DMS 273 (cell line): Measurements from ENCODE around the gene AOPEP.
A peak's percentile ranks its signal among the peaks of the same experiment; 100 is the strongest.

Experiments
- DNase-seq: peaks from one replicate; lab custom pipeline; 2025; ENCODE audit not compliant: unreplicated experiment; lab: John Stamatoyannopoulos, UW

Gene AOPEP

DNA sequence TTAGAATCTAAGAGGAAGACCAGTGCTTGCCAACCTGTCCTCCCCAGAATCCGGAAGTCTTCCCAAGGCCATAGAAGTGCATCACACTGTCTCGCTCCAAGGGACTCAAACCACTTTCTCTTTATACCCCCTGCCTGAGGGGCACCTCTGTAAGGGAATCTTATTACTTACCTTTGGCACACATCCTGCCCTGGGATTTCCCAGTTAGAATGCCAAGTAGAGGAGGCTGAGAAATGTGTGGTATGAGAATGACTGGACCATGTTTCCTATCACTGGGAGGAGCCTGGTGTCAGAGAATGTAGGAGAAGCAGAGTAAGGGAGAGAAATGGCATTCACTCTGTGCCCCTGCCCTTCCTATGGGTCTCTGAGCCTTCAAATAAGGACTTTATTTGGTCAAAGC is 85.8 kb downstream of the AOPEP start:
- no peak for DNase-seq

DNA sequence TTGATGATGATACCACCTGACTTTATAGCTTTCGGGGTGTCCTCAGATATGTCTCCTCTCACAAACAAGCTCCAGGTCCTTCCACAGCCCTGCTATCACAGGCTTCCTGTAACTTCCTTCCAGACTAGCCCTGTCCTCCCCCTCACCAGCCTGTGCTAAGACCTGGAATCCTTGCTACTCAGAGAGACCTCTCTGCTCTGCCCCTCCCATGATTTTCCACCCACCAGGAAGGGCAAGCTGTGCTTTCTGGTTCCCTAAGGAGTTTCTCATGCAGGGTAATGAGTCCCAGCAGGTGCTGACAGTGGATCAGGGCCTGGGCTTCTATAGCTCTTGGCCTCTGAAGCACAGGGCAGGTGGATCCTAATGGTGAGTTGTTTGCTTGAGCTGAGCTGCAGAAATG is 86.9 kb downstream of the AOPEP start:
- DNase-seq = no peak

DNA sequence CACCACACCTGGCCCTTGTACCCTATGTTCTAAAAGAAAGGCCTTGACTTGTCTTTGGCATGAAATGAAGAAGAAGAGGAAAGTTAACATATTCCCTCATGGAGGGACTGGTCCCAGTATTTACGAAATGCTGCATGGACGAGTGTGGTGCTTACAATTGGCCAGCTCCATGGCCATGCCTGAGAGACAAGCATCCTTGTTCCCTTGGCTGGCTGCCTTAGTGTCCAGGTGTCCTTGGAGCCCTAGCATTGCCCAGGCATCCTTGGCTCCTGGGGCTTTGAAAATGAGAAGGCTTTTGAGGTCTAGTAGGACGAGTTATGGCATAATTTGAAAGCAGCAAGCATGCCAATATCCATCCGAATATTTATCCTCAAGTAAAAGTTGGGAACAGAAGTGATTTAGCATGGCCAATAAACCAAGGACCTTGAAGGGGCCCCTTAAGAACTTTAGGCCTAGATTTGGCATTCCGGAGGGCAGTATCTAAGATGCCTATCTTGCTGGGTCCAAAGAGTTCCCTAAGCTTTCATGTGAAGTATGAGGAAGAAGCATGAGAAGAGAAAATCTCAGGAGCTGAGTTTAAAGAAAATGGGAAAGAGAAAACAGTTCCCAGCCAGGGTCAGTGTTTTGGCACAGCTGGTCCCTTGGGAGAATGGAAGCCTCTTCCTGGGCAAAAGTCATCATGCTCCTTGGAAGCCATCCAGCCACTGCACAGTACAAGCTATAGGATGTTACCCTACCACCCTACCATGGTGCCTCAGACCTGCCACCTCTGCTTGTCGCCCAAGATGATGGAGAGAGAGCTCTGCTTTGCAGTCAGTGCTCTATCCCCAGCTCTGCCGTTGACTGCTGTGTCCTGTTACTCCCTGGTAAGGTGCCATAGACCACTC is 91.0 kb downstream of the AOPEP start:
- DNase-seq = no peak

DNA sequence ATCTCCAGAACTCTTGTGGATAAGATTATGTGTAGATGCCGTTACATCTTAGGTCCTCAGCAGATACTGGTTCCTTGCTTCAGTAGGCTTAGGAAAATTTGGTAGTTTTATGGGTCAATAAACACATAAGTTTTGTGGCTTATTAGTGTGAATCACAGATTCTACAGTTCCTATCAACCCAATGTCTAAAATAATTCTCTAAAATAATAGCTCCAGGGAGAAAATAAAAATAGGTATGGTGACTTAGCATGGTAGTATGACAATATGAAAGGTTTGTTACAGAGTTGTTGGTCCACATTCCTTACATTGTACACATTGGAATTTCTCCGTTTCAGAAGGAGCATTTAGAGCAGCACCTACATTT is 91.7 kb downstream of the AOPEP start:
- no peak for DNase-seq

DNA sequence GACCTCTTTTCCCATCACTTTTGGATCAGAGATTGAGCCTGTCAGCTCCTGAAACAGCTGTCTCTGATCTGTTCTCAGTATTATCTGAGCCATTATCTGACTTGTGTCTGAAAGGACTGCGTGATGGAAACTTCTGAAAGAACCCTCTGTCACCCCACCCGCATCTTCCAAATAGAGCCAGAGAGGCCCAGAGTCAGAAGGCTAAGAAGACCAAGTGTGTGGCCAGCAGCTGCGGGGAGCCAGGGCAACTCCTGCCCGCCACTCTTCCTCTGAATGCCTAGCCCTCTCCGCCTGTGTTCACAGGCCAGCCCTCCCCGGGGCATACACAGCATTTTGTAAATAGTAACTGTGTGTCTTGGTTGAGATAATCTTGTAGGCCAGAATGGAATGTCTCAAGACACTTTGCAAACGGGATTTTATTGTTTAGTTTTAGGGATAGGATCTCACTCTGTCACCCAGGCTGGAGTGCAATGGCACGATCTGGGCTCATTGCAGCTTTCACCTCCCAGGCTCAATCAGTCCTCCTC is 92.7 kb downstream of the AOPEP start:
- no peak for DNase-seq

DNA sequence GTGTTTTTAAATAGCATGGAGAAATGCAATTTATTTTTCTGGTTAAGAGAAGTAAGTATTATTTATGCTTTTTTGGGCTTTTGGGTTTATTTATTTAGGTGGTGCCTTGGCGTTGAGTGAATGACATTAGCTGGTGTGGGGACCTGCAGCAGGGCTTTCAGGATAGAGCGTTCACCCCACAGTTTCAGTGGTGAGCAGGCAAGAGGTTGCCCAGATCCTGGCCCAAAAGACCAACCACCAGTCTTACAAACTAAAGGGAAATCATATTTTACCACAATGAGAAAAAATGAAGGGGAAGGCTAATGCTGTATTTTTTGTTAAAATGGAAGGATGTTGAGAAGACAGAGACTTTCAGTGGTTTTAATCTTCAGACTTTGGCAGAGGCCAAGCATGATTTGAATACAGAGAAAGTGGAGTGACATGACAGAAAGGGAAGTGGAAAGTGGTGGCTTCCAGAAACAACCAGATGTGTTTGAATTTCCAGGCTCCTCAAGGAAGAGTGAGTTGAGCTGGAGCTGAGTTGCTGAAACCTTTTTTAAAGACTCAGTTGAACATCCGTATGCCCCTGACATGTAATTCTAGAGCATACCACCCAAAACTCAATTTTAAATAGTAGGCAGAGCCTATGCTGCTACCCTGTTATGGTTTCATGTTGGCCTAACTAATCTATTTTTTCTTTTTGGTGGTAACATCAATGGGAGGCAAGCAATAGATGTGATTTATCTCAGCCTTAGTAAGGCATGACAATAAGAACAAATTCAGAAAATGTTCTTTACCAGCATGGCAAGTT is 94.8 kb downstream of the AOPEP start:
- DNase-seq = no peak

DNA sequence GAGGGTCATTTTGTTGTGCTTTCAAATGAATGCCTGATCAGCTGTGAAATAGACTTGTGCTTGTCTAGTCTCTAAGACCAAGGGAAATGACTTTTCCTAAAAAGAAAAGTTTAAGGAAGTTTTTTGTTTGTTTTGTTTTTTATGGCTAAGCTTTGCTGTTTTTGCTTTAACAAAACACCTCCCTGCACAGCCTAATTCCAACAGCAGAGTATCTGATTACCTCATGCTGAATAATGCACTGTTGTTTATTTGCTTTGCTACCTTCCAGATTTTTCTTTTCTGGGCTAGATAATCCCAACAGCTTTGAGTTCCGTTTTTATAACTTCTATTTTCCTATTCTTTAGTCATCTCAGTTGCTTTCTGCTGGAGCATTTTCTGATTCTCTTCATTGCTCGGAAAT is 95.8 kb downstream of the AOPEP start:
- DNase-seq = no peak

DNA sequence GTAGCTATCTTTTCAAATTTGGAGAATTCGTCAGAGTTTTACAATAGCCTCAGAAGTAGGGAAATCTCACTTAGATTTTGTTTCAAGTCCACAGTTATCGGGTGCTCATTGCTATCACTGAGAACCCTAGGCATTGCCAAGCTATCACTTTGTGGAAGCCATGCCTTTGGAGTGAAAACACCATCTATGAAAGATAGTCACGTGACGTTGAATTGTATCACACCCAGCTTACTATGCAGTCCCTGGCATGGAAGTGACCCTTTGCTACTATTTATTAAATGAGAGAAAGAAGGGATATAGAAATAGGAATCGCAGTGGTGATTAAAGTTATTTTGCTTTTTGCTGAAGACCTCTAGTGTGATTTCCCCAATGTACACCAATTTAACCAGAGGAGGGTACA is 97.2 kb downstream of the AOPEP start:
- DNase-seq = no peak

DNA sequence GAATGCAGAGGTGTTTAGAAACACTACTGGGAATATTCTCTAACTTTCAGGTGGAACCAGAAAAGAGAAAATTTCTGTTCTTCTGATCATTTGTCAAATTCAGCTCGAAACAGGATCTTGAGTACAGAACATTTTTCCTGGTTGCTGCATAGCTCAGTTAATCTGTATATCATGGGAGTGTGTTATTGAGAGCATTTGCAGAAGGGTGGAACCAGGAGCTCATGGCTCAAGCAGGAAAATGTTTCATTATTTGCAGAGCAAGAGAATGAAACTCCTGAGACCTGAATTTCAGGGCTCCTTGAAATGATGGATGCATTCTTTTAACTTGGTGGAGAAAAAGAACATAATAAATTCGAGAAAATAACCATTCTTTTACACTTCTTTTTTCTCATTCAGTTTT is 97.9 kb downstream of the AOPEP start:
- no peak for DNase-seq

DNA sequence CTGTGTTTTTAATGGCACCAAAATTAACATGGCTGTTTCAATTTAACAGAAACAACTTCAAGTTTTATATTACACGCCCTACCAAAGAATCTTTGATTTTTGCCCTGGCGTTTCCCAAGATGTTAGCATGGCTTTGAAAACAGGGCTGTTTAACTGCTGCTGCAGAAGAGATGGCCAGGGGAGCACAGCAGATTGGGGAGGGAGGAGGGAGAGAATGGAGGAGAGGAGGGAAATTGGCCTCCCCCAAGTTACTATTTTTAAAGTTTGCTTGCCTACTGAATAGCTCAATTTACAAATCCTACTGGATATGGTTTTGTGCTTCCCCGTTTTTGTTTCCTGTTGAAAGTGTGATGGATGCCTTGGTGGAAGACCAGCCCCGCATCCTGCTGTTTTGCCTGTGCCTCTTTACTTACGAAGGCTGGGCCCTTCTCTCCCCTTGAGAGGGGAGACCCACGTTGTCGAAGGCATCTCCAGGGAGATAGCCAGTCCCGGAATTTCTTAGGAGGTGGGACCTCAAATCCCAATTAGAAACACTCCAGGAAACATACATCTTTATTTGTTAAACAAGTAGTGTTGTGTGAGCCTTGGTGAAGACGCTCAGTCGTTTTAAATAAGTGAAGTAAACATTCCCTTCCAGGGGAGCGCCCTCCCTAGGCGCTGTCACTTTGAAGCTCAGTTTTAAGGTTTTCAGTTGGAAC is 98.6 kb downstream of the AOPEP start:
- DNase-seq = no peak

DNA sequence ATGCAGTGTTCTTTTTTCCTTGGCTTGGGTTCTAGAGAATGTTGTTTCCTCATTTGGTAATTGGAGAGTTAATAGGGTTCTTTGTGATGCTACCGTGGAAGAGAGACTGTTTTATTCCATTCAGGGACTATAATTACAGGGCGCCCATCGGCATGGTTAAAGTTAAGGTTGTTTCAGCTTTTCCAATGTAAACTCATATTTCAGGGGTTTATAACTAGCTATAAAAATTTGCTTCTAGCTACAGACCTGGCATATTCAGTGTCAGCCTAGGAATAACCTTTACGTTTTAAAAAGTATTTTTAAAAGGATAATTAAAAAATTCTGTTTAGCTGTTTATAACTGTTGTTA is 99.1 kb downstream of the AOPEP start:
- DNase-seq = no peak

DNA sequence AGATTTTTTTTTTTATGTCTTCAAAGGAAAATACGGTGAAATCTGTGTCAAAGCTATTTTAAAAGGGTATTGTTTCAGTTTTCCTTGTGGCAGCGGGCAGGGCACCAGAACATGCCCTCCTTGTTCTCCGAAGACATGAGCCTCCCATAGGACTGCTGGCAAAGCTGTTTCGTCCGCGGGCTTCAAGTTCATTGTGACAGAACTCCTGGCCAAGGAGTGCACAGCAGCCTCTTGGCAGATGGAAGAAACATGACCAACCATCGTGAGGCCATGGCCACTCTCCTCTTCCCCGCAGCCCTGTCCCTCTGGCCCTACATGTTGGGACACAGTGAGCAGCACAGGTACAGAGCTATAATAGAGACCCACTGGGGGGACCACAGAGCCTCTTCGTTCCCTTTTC is 99.5 kb downstream of the AOPEP start:
- DNase-seq = no peak

DNA sequence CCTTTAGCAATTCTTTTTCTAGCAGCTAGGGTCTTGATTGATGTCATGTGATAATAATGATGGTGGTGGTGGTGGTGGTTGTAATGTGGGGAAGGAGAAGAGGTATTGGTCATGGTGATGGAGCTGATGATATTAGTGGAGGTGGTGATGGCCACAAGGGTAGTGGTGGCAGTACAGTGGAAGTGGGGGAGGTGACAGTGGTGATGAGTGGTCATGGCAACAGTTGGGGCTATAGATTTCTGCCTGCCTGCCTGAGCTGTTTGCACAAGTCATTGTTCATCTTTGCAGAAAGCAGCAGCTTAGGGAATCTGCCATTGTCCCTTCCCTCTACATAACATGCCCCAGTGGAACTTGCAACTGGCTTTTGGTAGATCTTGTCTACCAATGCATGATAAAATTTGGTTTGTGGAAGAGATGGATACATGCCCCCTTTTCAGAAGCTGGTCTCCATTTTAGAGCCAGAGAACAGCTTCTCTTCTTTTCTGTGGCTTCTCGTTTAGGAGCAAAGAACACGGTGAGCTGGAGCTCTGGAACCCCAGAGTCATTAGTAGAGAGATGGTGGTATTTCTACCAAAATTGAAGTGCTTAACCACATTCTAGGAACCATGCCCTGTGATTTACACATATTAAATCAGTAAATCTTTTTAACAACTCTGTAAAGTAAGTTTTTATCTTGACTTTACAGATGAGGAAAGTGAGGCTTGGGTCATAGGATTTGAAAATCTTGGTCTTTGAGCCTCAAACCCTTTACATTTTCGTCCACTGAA is 100.3 kb downstream of the AOPEP start:
- no peak for DNase-seq

DNA sequence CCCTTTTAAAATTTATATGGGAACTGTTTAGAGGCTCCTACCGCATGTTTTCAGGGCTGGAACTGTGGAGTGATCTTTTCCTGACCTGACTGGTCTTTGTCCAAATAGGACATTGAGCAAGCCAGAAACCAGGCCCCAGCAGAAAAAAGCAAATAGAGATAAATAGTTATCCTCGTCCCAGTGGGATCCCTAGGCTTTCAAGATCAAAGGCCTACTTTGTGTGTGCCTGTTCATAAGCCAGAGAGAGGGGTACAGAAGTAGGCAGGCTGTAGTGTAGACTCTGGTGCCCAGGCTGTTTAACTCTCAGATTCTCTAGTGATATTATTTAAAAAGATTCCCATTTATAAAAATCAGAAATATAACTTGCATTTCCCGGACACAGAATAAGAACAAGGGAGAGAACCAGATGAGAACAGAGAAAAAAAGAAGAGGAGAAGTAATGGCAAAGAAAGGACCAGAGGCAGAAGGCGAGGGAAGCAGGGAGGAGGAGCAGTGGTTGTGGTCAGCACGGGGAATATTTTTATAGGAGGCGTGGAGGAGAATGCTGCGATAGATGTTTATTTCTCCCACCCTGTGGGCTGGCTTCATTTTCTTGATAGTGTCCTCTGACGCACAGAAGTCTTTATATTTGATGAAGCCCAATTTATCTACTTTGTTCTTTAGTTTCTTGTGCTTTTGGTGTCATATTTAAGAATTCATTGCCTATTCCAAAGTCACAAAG is 101.2 kb downstream of the AOPEP start:
- no peak for DNase-seq

DNA sequence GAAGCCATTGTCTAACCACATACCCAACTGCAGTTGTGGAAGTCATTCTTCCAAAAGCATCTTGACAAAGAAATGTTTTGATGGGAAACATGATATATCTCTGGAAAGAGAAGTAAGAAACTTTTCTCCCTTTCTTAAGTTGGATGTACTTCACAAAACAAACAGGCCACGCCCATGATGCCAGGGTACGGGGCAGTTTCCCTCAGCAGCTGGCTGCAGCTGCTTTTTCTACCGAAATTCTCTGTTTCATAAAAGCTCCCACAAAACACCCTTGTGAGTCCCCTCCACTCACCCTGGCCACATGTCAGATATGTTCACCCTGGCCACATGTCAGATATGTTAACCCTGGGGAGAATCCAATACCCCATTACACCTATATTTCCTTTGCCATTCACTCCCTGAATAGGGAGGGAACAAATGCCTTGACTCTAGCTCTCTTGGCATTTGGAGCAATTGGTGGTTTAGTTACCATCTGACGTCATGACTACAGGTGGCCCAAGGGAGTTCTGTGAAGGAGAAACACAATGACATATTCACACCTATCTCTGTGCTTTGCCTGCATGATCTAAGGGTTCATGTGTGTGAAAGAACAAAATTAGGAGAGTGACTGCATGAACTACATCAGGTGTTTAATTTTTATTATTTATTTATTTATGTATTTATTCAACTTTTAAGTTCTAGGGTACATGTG is 103.0 kb downstream of the AOPEP start:
- peak; percentile 5 for DNase-seq

DNA sequence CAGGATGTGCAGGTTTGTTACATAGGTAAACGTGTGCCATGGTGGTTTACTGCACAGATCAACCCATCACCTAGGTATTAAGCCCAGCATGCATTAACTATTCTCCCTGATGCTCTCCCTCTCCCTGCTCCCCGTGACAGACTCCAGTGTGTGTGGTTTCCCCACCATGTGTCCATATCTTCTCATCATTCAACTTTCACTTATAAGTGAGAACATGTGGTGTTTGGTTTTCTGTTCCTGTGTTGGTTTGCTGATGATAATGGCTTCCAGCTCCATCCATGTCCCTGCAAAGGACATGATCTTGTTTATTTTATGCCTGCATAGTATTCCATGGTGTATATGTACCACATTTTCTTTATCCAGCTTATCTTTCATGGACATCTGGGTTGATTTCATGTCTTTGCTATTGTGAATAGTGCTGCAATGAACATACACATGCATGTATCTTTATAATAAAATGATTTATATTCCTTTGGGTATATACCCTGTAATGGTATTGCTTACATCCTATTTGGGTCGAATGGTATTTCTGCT is 103.6 kb downstream of the AOPEP start:
- peak; percentile 25 for DNase-seq

DNA sequence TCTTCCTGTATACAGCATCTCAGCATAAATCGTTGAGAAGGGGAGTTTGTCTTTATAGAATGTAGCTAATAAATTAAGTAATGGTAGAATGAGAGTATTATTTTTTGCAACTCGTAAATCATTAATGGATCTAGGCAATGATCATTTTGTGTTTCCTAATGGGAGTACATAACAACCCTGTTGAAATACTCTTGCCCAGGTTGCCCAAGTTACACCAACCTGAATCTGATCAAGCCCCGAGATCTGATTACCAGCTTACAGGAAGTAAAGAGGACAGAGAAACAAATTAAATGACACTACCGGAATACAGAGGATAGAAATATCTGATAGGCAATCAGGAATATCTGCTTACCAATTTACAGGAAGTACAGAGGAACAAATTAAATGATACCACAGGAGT is 107.3 kb downstream of the AOPEP start:
- no peak for DNase-seq

DNA sequence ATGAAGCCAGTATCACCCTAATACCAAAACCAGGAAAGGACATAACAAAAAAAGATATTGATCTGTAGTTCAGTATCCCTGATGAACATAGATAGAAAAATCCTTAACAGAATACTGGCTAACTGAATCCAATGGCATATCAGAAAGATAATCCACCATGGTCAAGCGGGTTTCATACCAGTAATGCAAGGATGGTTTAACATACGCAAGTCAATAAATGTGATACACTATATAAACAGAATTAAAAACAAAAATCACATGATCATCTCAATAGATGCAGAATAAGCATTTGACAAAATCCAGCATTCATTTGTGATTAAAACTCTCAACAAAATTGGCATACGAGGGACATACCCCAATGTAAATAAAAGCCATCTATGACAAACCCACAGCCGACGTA is 110.9 kb downstream of the AOPEP start:
- no peak for DNase-seq

DNA sequence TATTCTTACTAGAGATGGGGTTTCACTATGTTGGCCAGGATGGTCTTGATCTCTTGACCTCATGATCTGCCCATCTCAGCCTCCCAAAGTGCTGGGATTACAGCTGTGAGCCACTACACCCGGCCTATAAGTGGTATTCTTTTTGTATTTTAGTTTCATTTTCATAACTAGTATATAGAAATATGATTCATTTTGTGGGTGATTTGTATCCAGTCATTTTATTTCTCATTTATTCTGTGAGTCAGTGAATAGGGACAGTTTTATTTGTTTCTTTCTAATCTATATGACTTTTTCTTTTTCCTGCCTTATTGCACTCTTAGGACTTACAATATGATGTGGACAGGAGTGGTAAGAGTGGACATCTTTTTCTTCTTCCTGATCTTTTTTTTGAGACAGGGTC is 112.9 kb downstream of the AOPEP start:
- no peak for DNase-seq
